H1 (cell line): ENCODE data around the gene LCNL1. TPM values are rescaled to one million over a fixed set of nuclear protein-coding genes. Genes with fewer than 3 reads are reported as not detected.

Experiments used
- BCL11A ChIP-seq, 2 experiments: IDR thresholded peaks; one replicate each; pipeline ENCODE4 v1.6.1; 2011; ENCODE audit warnings: low read depth in 2 of 2, low read length in 2 of 2, mild to moderate bottlenecking in 2 of 2
- HDAC2 ChIP-seq, 2 experiments: fragments of 300-600 bp in 1 of 2; sonication (generic) in 1 of 2; IDR thresholded peaks; 2 replicates each; pipeline ENCODE4 v1.6.1; 2011 to 2012; ENCODE audit warnings: low read depth in 2 of 2, low read length in 2 of 2, mild to moderate bottlenecking in 2 of 2, moderate library complexity in 2 of 2, borderline replicate concordance in 1 of 2, inconsistent platforms in 1 of 2
- polyA plus RNA-seq, 7 experiments: library from polyadenylated mRNA; depleted of rRNA in 3 of 7; stranded (reverse) in 5 of 7; unstranded in 2 of 7; fragments of >200 nt in 5 of 7; fragments of 200-250 nt in 2 of 7; gene quantifications; 1 replicate in 5 of 7; 2 replicates in 1 of 7; 4 replicates in 1 of 7; pipeline versions ENCODE4 v1.2.1 to v1.2.3, GENCODE V29; 2011 to 2013; ENCODE audit warnings: missing spikeins in 2 of 7, mixed read lengths in 2 of 7
- total RNA-seq: library from RNA; stranded (reverse); fragmentation: NEBNext Ultra II Directional; extraction: Animal tissue kit (Norgen Biotek cat#: 25700); gene quantifications from 2 replicates; pipeline ENCODE4 v1.2.1, GENCODE V29; 2021

Gene LCNL1
- total and polyA plus RNA-seq, 2 of the 8 experiments (the other 6 are each of a cell fraction or from before 2014, with no cell fraction given) = 0.11 TPM; not detected in 1

GRCh38 chr9:136969150-136969549 is 13.6 kb upstream of the LCNL1 start (continued):
- TF ChIP-seq HDAC2 (IDR thresholded peaks at IDR 0.05; ENCODE audit: borderline replicate concordance in 1 of 2, low read depth in 2 of 2, low read length in 2 of 2) (no peak), BCL11A (IDR thresholded peaks at IDR 0.05; ENCODE audit: low read depth in 2 of 2, low read length in 2 of 2) (no peak)
